NT2/D1 (cell line): ENCODE measurements around the gene CFAP65.

Experiments
- YY1 ChIP-seq: IDR thresholded peaks from 2 replicates; pipeline ENCODE4 v1.6.1; 2011; ENCODE audit not compliant: insufficient read length, insufficient read depth
- ZNF274 ChIP-seq: IDR thresholded peaks from 2 replicates; pipeline ENCODE4 v1.6.1; 2011; ENCODE audit warnings: mild to moderate bottlenecking, low read depth, low read length

DNA sequence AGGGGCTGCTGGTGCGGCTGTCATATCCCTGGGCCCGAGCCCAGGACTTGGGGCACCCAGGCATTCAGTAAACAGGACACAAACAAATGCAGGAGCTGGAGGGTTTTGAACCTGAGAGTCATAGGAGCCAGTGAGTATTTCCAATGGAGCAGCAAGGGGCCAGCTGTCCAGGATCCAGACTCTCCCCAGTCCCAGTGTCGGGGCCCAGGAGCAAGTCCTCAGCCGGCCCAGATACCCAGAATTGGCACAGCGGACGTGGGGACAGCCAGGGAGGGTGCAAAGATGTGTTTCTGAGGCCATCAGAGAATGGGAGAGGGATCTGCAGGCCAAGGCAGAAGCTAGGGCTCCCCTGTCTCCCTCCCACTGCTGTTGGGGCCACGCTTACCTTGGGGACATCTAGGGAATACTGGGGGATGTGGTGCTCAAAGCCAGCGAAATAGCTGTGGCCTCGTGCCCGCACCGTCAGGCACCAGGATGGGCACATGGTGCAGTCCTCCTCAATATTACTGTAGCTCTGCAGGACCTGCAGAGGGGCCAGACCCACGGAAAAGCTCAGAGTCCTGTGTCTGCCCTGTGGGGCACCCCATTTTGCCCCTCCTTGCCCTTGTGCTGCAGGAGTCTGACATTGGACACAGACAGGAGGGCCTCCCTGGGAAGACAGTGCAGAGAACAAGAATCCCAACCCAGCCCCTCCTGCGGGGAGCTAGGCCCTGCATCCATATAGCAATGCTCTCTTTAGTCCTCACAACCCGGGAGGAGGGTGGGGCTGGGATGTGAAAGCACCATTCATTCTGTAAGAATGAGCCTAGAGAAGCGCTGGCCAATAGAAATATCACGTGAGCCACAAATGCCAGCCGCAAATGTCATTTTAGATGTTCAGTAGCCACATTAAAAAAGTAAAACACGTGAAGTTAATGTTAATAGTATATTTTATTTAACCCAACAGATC is 15.4 kb downstream of the CFAP65 start:
- TF ChIP-seq YY1: no peak
- no peak for TF ChIP-seq ZNF274
